GM12864 (cell line): ENCODE measurements around the gene SLC35C1.

Experiments
- DNase-seq: peaks from one replicate; pipeline ENCODE4 v3.0.0-alpha.2; 2011; ENCODE audit warnings: low read depth
- H3K4me3 ChIP-seq: 2 replicates; pipeline ENCODE4 v1.5.1; 2011; ENCODE audit warnings: mild to moderate bottlenecking, low read depth, low read length, control low read depth
- TF ChIP-seq, protein P1 (sequence below): IDR thresholded peaks from 2 replicates; pipeline ENCODE4 v1.5.1; 2011; ENCODE audit warnings: low read depth, mild to moderate bottlenecking, moderate library complexity, low read length, control low read depth, inconsistent platforms; ENCODE audit errors: missing control alignments

The SLC35C1 gene

DNA sequence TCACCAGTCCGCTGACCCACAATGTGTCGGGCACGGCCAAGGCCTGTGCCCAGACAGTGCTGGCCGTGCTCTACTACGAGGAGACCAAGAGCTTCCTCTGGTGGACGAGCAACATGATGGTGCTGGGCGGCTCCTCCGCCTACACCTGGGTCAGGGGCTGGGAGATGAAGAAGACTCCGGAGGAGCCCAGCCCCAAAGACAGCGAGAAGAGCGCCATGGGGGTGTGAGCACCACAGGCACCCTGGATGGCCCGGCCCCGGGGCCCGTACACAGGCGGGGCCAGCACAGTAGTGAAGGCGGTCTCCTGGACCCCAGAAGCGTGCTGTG is 6.1 kb downstream of the SLC35C1 start:
- TF ChIP-seq, protein P1, sequence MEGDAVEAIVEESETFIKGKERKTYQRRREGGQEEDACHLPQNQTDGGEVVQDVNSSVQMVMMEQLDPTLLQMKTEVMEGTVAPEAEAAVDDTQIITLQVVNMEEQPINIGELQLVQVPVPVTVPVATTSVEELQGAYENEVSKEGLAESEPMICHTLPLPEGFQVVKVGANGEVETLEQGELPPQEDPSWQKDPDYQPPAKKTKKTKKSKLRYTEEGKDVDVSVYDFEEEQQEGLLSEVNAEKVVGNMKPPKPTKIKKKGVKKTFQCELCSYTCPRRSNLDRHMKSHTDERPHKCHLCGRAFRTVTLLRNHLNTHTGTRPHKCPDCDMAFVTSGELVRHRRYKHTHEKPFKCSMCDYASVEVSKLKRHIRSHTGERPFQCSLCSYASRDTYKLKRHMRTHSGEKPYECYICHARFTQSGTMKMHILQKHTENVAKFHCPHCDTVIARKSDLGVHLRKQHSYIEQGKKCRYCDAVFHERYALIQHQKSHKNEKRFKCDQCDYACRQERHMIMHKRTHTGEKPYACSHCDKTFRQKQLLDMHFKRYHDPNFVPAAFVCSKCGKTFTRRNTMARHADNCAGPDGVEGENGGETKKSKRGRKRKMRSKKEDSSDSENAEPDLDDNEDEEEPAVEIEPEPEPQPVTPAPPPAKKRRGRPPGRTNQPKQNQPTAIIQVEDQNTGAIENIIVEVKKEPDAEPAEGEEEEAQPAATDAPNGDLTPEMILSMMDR, result no peak
- DNase-seq, result no peak
- H3K4me3 ChIP-seq, result no peak overlapping the region

DNA sequence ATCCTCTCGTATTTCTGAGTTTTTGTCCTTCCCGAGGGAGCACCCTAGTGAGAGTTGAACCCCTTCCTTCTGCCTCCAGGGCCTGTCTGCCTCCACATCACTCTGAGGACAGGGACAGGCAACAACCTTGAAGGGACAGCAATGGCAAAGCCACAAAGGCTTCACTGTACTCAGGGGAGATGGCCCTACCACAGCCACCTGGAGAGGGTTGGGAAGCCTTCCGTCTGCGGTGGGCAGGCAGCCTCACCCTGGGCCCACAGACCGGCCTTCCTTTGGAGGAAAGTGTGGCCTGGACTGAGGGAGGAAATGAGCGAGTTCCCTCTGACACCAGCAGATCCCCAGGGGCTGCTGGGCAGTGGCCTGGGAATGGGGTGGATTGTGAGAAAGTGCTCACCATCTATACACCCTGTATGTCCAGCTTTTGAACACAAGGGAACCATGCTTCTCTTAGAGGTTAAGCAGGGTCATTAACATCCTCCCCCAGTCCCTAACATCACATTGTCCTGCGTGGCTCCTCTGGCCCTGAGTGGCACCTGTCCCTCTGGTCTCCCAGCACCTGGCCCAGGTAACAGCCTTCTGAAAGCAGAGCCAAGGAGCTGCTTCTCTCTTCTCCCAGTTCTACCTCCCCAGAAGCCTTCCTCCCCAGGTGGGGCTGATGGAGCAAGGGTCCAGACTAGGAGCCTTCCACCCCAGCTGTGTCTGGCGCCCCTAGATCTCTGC is 6.8 kb downstream of the SLC35C1 start:
- DNase-seq, result no peak
- TF ChIP-seq, protein P1, result no peak

DNA sequence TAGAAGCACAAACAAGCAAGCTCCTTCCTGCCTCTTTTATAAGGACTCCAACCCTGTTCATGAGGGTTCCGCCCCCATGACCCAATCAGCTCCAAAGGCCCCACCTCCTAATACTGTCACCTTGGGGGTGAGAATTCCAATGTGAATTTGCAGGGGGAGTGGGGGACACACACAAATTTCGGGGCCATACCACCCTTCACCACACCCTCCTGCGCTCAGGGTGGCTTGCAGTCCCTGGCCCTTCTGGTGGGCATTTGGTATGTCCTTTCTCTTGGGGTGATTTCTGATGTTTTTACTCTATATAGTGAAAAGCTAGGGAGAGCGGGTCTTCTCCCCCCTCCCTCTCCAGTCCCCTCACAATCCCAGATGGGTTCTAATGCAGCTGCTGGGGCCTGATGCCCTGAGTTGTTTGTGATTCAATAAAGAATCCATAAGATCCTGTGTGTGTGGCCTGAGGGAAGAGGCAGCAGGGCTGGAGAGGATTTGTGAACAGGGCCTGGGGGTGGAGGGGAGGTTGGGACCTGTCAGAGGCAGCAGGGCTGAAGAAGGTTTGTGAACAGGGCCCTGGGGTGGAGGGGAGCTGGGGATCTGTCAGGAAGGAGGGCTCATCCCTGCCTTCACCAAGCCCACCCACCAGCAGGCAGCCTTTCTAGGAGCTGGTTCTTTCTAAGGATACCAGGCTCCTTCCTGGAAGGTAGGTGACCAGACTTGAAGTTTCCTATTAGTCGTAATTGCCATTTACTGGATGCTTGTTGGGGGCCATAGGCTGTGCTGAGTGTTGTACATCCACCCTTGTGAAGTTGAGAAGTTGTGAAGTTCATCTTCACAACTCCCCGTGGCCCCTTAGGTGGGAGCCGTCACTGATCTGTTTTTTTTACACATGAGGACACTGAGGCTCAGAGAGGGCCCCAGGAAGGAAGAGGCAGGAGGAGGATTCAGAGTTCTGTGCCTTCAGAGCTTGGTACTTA is 7.9 kb downstream of the SLC35C1 start:
- DNase-seq, result no peak
- H3K4me3 ChIP-seq, result no peak overlapping the region
- TF ChIP-seq, protein P1, result no peak

More for the DNA sequence above, 6.8 kb downstream of the SLC35C1 start:
- no peak overlapping the region for H3K4me3 ChIP-seq

DNA sequence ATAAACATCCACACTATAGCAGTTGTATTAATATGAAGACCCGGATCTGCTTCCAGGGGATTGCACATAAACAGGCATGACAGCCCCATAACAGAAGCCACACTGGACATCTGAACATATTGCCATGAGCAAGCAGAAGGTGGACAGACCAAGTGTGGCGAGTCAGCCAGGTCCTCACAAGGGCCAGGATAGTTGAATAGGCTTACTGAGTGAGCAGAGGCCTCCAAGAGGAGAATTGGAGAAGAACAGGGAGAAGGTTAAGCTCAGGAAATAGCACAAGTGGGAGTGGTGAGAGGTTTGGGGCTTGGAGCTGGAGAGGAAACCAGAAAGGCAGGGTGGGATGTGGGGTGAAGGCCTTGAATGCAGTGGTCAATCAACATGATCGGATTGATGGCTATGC is 10.8 kb downstream of the SLC35C1 start:
- TF ChIP-seq, protein P1, result no peak
- DNase-seq, result no peak

DNA sequence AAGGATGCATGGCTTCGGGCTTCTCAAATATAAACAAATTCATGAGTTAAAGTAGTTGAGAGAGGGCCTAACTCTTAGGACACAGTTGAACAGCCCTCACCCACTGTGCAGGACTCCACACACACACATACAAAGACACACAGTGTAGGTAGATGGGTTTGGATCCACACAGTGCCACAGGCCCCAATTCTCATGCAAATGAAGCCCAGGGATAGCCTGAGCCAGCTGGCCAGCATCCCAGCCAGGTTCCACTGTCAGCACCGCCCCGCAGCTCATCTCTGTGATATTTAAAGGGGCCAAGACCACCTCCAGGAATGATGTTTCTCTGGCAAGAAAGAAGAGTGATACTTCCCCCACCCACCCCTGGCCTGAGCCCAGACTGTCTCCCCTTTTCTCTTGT is 11.7 kb downstream of the SLC35C1 start:
- TF ChIP-seq, protein P1, result no peak
- no peak for DNase-seq
- no peak overlapping the region for H3K4me3 ChIP-seq

More for the DNA sequence above, 10.8 kb downstream of the SLC35C1 start:
- H3K4me3 ChIP-seq, result no peak overlapping the region

DNA sequence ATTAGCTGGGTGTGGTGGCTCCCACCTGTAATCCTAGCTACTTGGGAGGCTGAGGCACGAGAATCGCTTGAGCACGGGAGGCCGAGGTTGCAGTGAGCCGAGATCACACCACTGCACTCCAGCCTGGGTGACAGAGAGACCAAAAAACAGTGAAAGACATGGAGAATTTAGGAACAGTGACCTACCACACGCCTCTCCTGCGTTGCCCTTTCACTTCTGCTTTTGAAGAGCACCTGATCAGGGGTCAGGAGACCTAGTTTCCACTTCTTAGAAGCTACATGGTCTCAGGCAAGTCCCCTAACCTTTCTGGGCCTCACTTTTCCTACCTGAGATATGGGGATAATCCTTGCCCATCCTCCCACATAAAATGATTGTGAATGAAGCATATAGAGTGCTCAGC is 12.2 kb downstream of the SLC35C1 start:
- peak; percentile 55 for DNase-seq
- no peak overlapping the region for H3K4me3 ChIP-seq
- TF ChIP-seq, protein P1, result no peak
